Natural killer cell treated with Interleukin-12 subunit alpha and Interleukin-12 subunit beta and Interleukin-15 and Interleukin-18, amount 100 ng/mL, for 72 hours (primary cell): ENCODE data around the gene BET1L. TPM values are rescaled to one million over a fixed set of nuclear protein-coding genes. Genes with fewer than 3 reads are reported as not detected.
A peak's percentile ranks its signal among the peaks of the same experiment; 100 is the strongest.
"Not testable (repeated sequence)": the region's sequence is repeated elsewhere in the genome, so short reads cannot be mapped to it uniquely, and the experiment has no call there.

Experiments
- ATAC-seq, 2 donors: fragments of 150-1000 bp; cut with Tn5 transposase in 1 of 2; sonication (Bioruptor Pico), chemical (Tn5 transposase) in 1 of 2; 2 replicates each; pipeline ENCODE4 v1.10.0; 2021
- DNase-seq: peaks from one replicate; pipeline ENCODE4 v3.0.0; 2022; ENCODE audit warnings: low spot score
- H3K27ac Mint-ChIP-seq, 2 donors: 1 replicate in 1 of 2; 2 replicates in 1 of 2; pipeline ENCODE4 v1.8.0; 2022; ENCODE audit warnings: mixed read lengths in 2 of 2, mild to moderate bottlenecking in 1 of 2, moderate library complexity in 1 of 2
- H3K27me3 Mint-ChIP-seq, 2 donors: 1 replicate in 1 of 2; 2 replicates in 1 of 2; pipeline ENCODE4 v1.8.0; 2022; ENCODE audit warnings: mixed read lengths in 2 of 2
- H3K36me3 Mint-ChIP-seq: one replicate; pipeline ENCODE4 v1.8.0; 2022; ENCODE audit warnings: mixed read lengths
- H3K4me1 Mint-ChIP-seq, 2 donors: 1 replicate in 1 of 2; 2 replicates in 1 of 2; pipeline ENCODE4 v1.8.0; 2022; ENCODE audit warnings: low read depth in 2 of 2, mixed read lengths in 2 of 2, mild to moderate bottlenecking in 1 of 2
- H3K4me3 Mint-ChIP-seq: one replicate; pipeline ENCODE4 v1.8.0; 2022; ENCODE audit warnings: mixed read lengths
- H3K9me3 Mint-ChIP-seq: 2 replicates; pipeline ENCODE4 v1.8.0; 2022; ENCODE audit warnings: mixed read lengths
- total RNA-seq, 2 donors: library from RNA; stranded (reverse); gene quantifications; one replicate each; pipeline ENCODE4 v1.2.3, GENCODE V29; 2022

BET1L gene
- total RNA-seq, 2 donors from 2014 or later = 43.6 to 51.4 TPM

- peaks cover 4% of the 10 kb centered on the region for H3K36me3 Mint-ChIP-seq
- no peaks in the 10 kb centered on the region for H3K27me3 Mint-ChIP-seq
- no peaks in the 10 kb centered on the region for H3K9me3 Mint-ChIP-seq
- no peak overlapping the region for H3K27ac Mint-ChIP-seq
- H3K4me1 Mint-ChIP-seq = peaks cover 4 to 10% of the 10 kb centered on the region in 2 donors
- DNase-seq = no peak
- no peak overlapping the region for H3K4me3 Mint-ChIP-seq
- ATAC-seq = no peak
Observed at GRCh38 chr11:221998-222789, 15.0 kb upstream of the BET1L start.

GRCh38 chr11:221539-221938 is 14.3 kb upstream of the BET1L start:
- no peaks in the 10 kb centered on the region for H3K9me3 Mint-ChIP-seq

GRCh38 chr11:220641-221215 is 13.5 kb upstream of the BET1L start:
- H3K4me1 Mint-ChIP-seq = peaks cover 4 to 10% of the 10 kb centered on the region in 2 donors
- not testable (repeated sequence) for DNase-seq, H3K27ac Mint-ChIP-seq, H3K9me3 Mint-ChIP-seq, H3K27me3 Mint-ChIP-seq, H3K4me3 Mint-ChIP-seq, H3K36me3 Mint-ChIP-seq, ATAC-seq

More at GRCh38 chr11:221539-221938, 14.3 kb upstream of the BET1L start:
- H3K27me3 Mint-ChIP-seq = no peaks in the 10 kb centered on the region
- no peak overlapping the region for H3K27ac Mint-ChIP-seq
- peaks cover 4 to 10% of the 10 kb centered on the region in 2 donors for H3K4me1 Mint-ChIP-seq
- DNase-seq (no peak), ATAC-seq (no peak)
- H3K4me3 Mint-ChIP-seq = no peak overlapping the region
- peaks cover 4% of the 10 kb centered on the region for H3K36me3 Mint-ChIP-seq

GRCh38 chr11:218815-219593 is 11.8 kb upstream of the BET1L start:
- ATAC-seq = peak in 1 of 2 donors; percentile 30
- H3K27me3 Mint-ChIP-seq = no peaks in the 10 kb centered on the region
- no peaks in the 10 kb centered on the region for H3K9me3 Mint-ChIP-seq
- H3K4me3 Mint-ChIP-seq = no peak overlapping the region
- no peak for DNase-seq
- peaks cover 4 to 7% of the 10 kb centered on the region in 2 donors for H3K4me1 Mint-ChIP-seq
- H3K36me3 Mint-ChIP-seq = peaks cover 4% of the 10 kb centered on the region
- no peak overlapping the region for H3K27ac Mint-ChIP-seq

- H3K36me3 Mint-ChIP-seq = peaks cover 4% of the 10 kb centered on the region
- no peak for DNase-seq
- H3K4me3 Mint-ChIP-seq = no peak overlapping the region
- peaks cover 4 to 8% of the 10 kb centered on the region in 2 donors for H3K4me1 Mint-ChIP-seq
- H3K9me3 Mint-ChIP-seq = no peaks in the 10 kb centered on the region
- no peak for ATAC-seq
- peak overlapping the region in 1 of 2 donors; percentile 40 for H3K27ac Mint-ChIP-seq
- no peaks in the 10 kb centered on the region for H3K27me3 Mint-ChIP-seq
Observed at GRCh38 chr11:217704-218103, 10.5 kb upstream of the BET1L start.

- Mint-ChIP-seq H3K4me3 (no peak overlapping the region), H3K27ac (no peak overlapping the region), H3K4me1 (peaks cover 4 to 9% of the 10 kb centered on the region in 2 donors), H3K36me3 (peaks cover 4% of the 10 kb centered on the region), H3K27me3 (no peaks in the 10 kb centered on the region), H3K9me3 (no peaks in the 10 kb centered on the region)
- ATAC-seq = no peak
- DNase-seq = no peak
Observed at GRCh38 chr11:216081-216974, 9.1 kb upstream of the BET1L start.

GRCh38 chr11:215581-216037 is 8.4 kb upstream of the BET1L start:
- H3K27me3 Mint-ChIP-seq = no peaks in the 10 kb centered on the region
- H3K4me1 Mint-ChIP-seq = peaks cover 4 to 11% of the 10 kb centered on the region in 2 donors
- DNase-seq (no peak), ATAC-seq (no peak)
- H3K9me3 Mint-ChIP-seq = no peaks in the 10 kb centered on the region
- no peak overlapping the region for H3K4me3 Mint-ChIP-seq
- peaks cover 4% of the 10 kb centered on the region for H3K36me3 Mint-ChIP-seq
- no peak overlapping the region for H3K27ac Mint-ChIP-seq

- Mint-ChIP-seq H3K27ac (no peak overlapping the region), H3K4me3 (no peak overlapping the region), H3K4me1 (peaks cover 11 to 18% of the 10 kb centered on the region in 2 donors), H3K27me3 (no peaks in the 10 kb centered on the region), H3K9me3 (no peaks in the 10 kb centered on the region), H3K36me3 (peaks cover 4% of the 10 kb centered on the region)
- ATAC-seq (no peak), DNase-seq (no peak)
Observed at GRCh38 chr11:214083-214482, 6.9 kb upstream of the BET1L start.

GRCh38 chr11:213111-213510 is 5.9 kb upstream of the BET1L start:
- Mint-ChIP-seq H3K27me3 (no peaks in the 10 kb centered on the region), H3K4me1 (peaks cover 13 to 18% of the 10 kb centered on the region in 2 donors), H3K9me3 (no peaks in the 10 kb centered on the region), H3K4me3 (no peak overlapping the region), H3K27ac (peak overlapping the region in 1 of 2 donors; percentile 13), H3K36me3 (peaks cover 3% of the 10 kb centered on the region)
- peak; percentile 38 for DNase-seq
- no peak for ATAC-seq

- H3K27ac Mint-ChIP-seq = no peak overlapping the region
- H3K4me3 Mint-ChIP-seq = no peak overlapping the region
- no peaks in the 10 kb centered on the region for H3K27me3 Mint-ChIP-seq
- H3K36me3 Mint-ChIP-seq = no peaks in the 10 kb centered on the region
- ATAC-seq = no peak
- peaks cover 16 to 17% of the 10 kb centered on the region in 2 donors for H3K4me1 Mint-ChIP-seq
- H3K9me3 Mint-ChIP-seq = no peaks in the 10 kb centered on the region
- DNase-seq = peak; percentile 29
Observed at GRCh38 chr11:212150-213100, 5.2 kb upstream of the BET1L start.

- peak overlapping the region; percentile 8 for H3K4me3 Mint-ChIP-seq
- H3K27me3 Mint-ChIP-seq = no peaks in the 10 kb centered on the region
- H3K9me3 Mint-ChIP-seq = no peaks in the 10 kb centered on the region
- no peaks in the 10 kb centered on the region for H3K36me3 Mint-ChIP-seq
- H3K27ac Mint-ChIP-seq = peak overlapping the region in 1 of 2 donors; percentile 23
- DNase-seq (no peak), ATAC-seq (no peak)
- H3K4me1 Mint-ChIP-seq = peaks cover 17 to 22% of the 10 kb centered on the region in 2 donors
Observed at GRCh38 chr11:211741-212140, 4.5 kb upstream of the BET1L start.

GRCh38 chr11:211295-211694 is 4.1 kb upstream of the BET1L start:
- Mint-ChIP-seq H3K4me1 (peaks cover 21 to 24% of the 10 kb centered on the region in 2 donors), H3K4me3 (peak overlapping the region; percentile 8), H3K9me3 (no peaks in the 10 kb centered on the region), H3K27me3 (no peaks in the 10 kb centered on the region), H3K36me3 (no peaks in the 10 kb centered on the region), H3K27ac (peak overlapping the region in 1 of 2 donors; percentile 23)
- ATAC-seq = no peak
- DNase-seq = no peak
